ENCODE results near the gene TOR1A. TPM values are rescaled to one million over a fixed set of nuclear protein-coding genes. Genes with fewer than 3 reads are reported as not detected.

TOR1A gene
- total RNA-seq, 1 donor from 2014 or later = 29.5 TPM

DNA sequence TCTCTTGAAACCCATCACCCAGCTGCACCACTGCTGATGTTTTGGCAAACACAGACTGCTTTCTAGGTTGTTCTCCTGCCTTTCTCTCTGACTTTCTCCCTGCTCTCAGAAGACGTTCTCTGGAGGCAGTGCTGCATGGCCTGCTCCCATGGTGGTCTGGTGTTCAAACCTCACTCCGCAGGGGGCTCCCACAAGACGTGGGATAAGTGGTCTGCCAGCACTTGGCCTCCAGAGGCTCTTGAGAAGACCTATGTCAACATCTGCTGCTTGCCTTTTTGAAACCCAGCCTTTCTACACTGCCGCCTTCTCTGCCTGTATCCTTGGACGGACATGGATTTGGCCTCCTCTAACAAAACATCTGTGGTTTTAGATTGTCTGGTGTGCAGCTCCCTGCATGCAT is 27.9 kb upstream of the TOR1A start:
- H3K9me3 Mint-ChIP-seq = no peaks in the 10 kb centered on the region
- TF ChIP-seq, protein P1, sequence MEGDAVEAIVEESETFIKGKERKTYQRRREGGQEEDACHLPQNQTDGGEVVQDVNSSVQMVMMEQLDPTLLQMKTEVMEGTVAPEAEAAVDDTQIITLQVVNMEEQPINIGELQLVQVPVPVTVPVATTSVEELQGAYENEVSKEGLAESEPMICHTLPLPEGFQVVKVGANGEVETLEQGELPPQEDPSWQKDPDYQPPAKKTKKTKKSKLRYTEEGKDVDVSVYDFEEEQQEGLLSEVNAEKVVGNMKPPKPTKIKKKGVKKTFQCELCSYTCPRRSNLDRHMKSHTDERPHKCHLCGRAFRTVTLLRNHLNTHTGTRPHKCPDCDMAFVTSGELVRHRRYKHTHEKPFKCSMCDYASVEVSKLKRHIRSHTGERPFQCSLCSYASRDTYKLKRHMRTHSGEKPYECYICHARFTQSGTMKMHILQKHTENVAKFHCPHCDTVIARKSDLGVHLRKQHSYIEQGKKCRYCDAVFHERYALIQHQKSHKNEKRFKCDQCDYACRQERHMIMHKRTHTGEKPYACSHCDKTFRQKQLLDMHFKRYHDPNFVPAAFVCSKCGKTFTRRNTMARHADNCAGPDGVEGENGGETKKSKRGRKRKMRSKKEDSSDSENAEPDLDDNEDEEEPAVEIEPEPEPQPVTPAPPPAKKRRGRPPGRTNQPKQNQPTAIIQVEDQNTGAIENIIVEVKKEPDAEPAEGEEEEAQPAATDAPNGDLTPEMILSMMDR (IDR thresholded peaks at IDR 0.05) = no peak
- H3K4me1 Mint-ChIP-seq = no peaks in the 10 kb centered on the region
- DNase-seq = no peak
- intact Hi-C loops (cut with micrococcal nuclease) = no loop called here
- POLR2A ChIA-PET = no interaction called here
- H3K27ac Mint-ChIP-seq = no peak overlapping the region
- H3K27me3 Mint-ChIP-seq = no peaks in the 10 kb centered on the region
- CTCF ChIA-PET = no interaction called here
- no peak overlapping the region for H3K4me3 Mint-ChIP-seq
- no peak for ATAC-seq (ENCODE audit: low read depth)
- peaks cover 66% of the 10 kb centered on the region for H3K36me3 Mint-ChIP-seq (ENCODE audit: low read depth)

DNA sequence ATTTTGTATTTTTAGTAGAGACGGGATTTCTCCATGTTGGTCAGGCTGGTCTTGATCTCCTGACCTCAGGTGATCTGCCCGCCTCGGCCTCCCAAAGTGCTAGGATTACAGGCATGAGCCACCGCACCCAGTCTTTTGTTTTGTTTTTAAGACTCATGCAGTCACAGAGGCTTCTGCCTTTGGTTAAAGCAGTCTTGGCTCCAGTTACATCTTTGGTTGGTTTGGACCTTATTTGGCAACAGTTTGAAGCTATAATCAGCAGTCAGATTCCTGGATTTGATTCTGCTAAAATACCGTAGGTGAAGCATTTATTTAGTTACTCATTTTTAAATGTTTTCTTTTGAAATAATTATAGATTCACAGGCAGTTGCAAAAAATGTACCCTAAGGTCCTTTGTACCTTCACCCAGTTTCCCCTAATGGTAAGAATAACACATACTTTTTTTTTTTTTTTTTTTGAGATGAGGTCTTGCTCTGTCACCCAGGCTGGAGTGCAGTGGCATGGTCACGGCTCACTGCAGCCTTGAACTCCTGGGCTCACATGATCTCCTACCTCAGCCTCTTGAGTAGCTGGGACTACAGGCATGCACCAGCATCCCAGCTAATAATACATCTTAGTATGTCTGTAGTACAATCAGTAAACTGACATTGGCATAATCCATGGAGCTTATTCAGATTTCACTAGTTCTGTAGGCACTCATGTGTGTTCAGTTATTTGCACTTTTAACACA is 27.1 kb upstream of the TOR1A start:
- Mint-ChIP-seq H3K4me1 (no peaks in the 10 kb centered on the region), H3K9me3 (no peaks in the 10 kb centered on the region)
- POLR2A ChIA-PET = no interaction called here

DNA sequence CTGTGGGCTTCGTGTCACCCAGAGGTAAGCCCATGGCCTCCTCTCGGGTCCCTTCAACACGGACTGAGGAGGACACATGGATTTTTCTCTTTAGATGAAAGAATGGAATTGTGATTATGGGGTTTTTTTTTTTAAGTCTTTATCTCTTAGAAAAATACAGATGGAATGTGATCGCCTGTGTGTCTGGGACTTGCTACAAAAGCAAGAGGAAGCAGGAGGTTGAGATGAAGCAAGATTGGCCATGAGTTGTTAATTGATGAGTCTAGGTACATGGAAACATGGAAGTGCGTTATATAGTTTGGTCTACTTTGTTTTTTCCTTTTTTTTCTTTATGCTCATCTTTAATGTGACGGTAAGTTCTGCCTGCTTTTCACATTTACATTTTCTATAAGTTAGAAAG is 26.0 kb upstream of the TOR1A start:
- CTCF ChIA-PET = no interaction called here
- ATAC-seq (ENCODE audit: low read depth) (no peak), DNase-seq (no peak)
- Mint-ChIP-seq H3K27me3 (no peaks in the 10 kb centered on the region), H3K27ac (no peak overlapping the region), H3K36me3 (ENCODE audit: low read depth) (peaks cover 50% of the 10 kb centered on the region), H3K9me3 (no peaks in the 10 kb centered on the region), H3K4me3 (no peak overlapping the region), H3K4me1 (peaks cover 6% of the 10 kb centered on the region)
- intact Hi-C loops (cut with micrococcal nuclease) = no loop called here
- TF ChIP-seq, protein P1 (IDR thresholded peaks at IDR 0.05) = no peak
- POLR2A ChIA-PET = interaction anchor here (0.6 kb wide), 1 partner anchor 182 kb away, joined by 6 read pairs; no protein-coding TSS in a partner anchor

More for the DNA sequence above, 27.1 kb upstream of the TOR1A start:
- Mint-ChIP-seq H3K27me3 (no peaks in the 10 kb centered on the region), H3K36me3 (ENCODE audit: low read depth) (peaks cover 59% of the 10 kb centered on the region), H3K27ac (no peak overlapping the region), H3K4me3 (no peak overlapping the region)
- intact Hi-C loops (cut with micrococcal nuclease) = no loop called here
- CTCF ChIA-PET = no interaction called here
- TF ChIP-seq, protein P1 (IDR thresholded peaks at IDR 0.05) = no peak
- ATAC-seq (ENCODE audit: low read depth) (no peak), DNase-seq (no peak)

DNA sequence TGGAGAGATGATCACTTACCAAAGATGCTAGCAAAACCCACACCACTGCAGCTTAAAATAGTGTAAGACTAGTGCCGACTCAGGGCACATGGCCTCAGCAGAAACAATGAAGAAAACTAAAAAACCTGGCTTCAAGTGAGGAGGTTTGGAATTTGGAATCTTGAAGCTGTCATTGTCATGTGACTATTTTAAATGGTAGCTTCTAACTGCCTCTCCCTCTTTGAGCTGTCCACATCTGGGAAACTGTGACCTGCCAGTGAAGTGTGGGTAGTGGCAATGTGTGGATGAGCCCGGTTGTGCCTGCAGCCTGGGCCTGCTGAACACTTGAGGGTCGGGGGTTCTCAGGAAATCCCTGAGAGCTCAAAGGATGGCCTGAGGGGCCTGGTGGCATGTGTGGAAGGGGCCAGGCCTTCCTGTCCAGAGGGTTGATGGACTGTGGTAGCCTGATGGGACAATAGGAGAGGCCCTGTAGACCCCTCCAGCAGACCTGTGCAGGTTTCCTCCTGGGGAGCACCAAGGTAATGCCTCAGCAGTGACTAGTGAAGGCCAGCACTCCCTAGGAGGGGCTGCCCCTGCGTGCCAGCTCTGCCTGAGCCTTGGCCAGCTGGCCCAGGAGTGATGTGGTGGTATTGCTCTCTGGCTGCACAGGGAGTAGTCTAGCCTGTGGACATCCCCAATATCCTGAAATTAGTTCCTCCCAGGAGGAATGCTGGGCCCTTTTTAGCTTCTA is 24.9 kb upstream of the TOR1A start:
- ChIA-PET POLR2A (no interaction called here), CTCF (no interaction called here)
- Mint-ChIP-seq H3K4me1 (peaks cover 6% of the 10 kb centered on the region), H3K27me3 (no peaks in the 10 kb centered on the region), H3K9me3 (no peaks in the 10 kb centered on the region), H3K27ac (no peak overlapping the region), H3K36me3 (ENCODE audit: low read depth) (peaks cover 40% of the 10 kb centered on the region), H3K4me3 (no peak overlapping the region)
- no peak for DNase-seq
- intact Hi-C loops (cut with micrococcal nuclease) = no loop called here
- TF ChIP-seq, protein P1 (IDR thresholded peaks at IDR 0.05) = no peak
- no peak for ATAC-seq (ENCODE audit: low read depth)

DNA sequence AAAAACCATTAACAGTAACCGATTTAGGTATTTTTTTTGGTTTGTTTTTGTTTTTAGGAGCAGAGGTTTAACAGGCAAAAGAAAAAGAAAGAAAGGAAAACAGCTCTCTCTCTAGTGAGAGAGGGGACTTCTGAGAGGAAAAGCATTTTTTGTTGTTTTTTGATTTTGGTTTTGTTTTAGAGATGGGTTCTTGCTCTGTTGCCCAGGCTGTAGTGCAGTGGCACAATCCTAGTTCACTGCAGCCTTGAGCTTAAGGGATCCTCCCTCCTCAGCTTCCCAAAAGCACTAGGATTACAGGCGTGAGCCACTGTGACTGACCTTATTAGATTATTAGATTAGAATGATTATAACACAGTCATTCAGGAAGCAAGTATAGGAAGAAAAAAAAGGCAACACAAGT is 21.4 kb upstream of the TOR1A start:
- Mint-ChIP-seq H3K4me1 (peaks cover 9% of the 10 kb centered on the region), H3K9me3 (no peaks in the 10 kb centered on the region), H3K4me3 (no peak overlapping the region), H3K27ac (peak overlapping the region; percentile 65), H3K27me3 (no peaks in the 10 kb centered on the region), H3K36me3 (ENCODE audit: low read depth) (peaks cover 9% of the 10 kb centered on the region)
- no peak for DNase-seq
- ChIA-PET POLR2A (interaction anchor here (0.6 kb wide), 1 partner anchor 202 kb away, joined by 3 read pairs; no protein-coding TSS in a partner anchor), CTCF (no interaction called here)
- intact Hi-C loops (cut with micrococcal nuclease) = no loop called here
- TF ChIP-seq, protein P1 (IDR thresholded peaks at IDR 0.05) = no peak
- no peak for ATAC-seq (ENCODE audit: low read depth)
